ENCODE data around the gene SHLD2. TPM values are rescaled to one million over a fixed set of nuclear protein-coding genes. Genes with fewer than 3 reads are reported as not detected.
A peak's percentile ranks its signal among the peaks of the same experiment; 100 is the strongest.
"Not testable (repeated sequence)": the region's sequence is repeated elsewhere in the genome, so short reads cannot be mapped to it uniquely, and the experiment has no call there.

SHLD2 gene
- total RNA-seq, 6 experiments from 2014 or later = 22.5 to 33.2 (median 27.2) TPM

DNA sequence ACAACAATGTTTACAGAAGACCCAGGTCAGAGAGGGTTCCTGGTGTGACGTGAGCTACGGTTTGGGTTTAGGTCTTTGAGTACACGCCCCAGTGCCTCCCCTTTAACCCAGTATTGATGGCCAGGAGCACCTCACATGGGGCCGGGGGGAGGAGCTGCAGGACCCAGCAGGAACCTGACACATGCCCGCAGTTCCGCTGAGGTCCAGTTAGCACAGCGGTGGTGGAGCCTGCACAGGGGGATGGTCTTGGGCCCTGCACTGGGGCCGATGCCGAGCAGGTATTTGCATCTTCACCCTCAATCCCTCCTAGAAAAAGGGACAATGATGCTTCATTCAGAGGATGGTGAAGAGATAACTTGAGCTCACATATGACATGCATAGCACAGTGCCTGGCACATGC, 134.2 kb downstream of the SHLD2 start:
- H3K27ac ChIP-seq; H3K9me3 ChIP-seq; H3K36me3 ChIP-seq; intact Hi-C loops (cut with DNase I); ATAC-seq; DNase-seq; H3K4me3 ChIP-seq; H3K27me3 ChIP-seq; H3K4me1 ChIP-seq: not testable (repeated sequence)
- no CpG with 5 or more reads among the region's 9 CpGs for WGBS (ENCODE audit: insufficient coverage, low coverage, low lambda C conversion rate, missing lambda C conversion rate)

DNA sequence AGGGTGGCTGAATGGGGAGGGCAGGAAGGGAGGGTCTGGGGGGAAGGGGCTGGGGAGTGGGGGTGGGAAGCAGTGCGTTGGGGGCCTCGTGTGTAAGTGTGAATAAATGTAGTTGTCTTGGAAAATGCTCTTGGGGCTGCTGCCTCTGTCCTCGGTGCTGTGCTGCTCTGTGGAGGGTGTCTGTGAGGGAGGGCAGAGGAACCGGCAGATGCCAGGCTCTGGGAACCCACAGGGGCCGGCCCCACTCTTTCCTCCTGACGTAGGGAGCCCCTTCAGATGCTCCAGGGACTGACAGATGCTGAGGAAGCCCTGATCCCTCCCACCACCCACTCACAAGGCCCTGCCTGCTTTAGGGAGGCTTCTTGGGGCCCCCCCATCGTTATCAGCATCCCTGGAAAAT, 139.8 kb downstream of the SHLD2 start:
- H3K27me3 ChIP-seq; H3K4me1 ChIP-seq; H3K36me3 ChIP-seq; ATAC-seq; H3K27ac ChIP-seq; H3K9me3 ChIP-seq; DNase-seq; H3K4me3 ChIP-seq; intact Hi-C loops (cut with DNase I): not testable (repeated sequence)
- WGBS (ENCODE audit: insufficient coverage, low coverage, low lambda C conversion rate, missing lambda C conversion rate) = no CpG with 5 or more reads among the region's 7 CpGs

DNA sequence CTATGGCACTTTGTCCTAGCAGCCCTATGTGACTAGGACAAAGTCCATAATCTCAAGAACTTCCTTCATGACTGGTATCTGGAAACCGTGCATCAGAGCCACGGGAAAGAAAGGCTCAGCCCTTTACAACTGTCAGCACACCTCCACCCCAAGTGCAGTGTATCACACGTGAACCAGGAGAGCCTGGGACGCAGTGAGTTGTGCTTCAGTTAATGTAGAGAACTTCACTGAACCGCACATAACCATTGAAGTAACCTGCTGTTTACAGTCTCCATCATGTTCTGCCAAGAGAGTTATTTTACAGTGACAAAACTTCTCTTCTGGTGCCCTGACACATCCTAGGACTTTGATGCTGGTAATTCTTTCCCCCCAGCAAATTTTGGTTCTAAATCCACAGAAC, 142.2 kb downstream of the SHLD2 start:
- H3K4me1 ChIP-seq; H3K27me3 ChIP-seq; H3K4me3 ChIP-seq; H3K27ac ChIP-seq; DNase-seq; ATAC-seq; intact Hi-C loops (cut with DNase I); H3K9me3 ChIP-seq; H3K36me3 ChIP-seq: not testable (repeated sequence)
- WGBS (ENCODE audit: insufficient coverage, low coverage, low lambda C conversion rate, missing lambda C conversion rate) = 100% methylated on average over 1 of the region's 5 CpGs

DNA sequence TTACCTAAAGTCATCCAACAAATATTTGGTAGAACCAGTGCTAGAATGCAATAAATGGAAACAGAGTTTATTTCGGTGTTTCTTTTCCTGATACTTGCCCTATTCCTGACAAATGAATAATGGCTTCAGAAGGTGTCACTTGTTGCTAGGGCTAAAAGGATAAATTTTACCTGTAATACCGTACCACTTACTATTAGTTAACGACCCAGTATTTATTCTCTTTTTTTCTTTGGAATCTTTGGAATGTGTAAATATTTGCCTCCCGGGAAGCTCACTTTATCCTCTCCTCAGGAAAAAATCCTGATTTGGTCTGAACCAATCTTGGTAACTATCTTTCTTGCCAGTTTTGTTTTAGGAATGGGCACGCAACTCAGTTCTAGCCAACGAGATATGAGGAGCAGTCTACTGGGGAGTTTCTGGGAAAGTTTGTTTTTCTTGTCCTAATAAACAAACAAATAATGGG, 144.4 kb downstream of the SHLD2 start:
- DNase-seq; H3K36me3 ChIP-seq; H3K9me3 ChIP-seq; H3K27ac ChIP-seq; H3K4me1 ChIP-seq; intact Hi-C loops (cut with DNase I); H3K4me3 ChIP-seq; H3K27me3 ChIP-seq: not testable (repeated sequence)
- 28% methylated on average over 5 of the region's 6 CpGs for WGBS (ENCODE audit: insufficient coverage, low coverage, low lambda C conversion rate, missing lambda C conversion rate)
- peak; percentile 70 to 91 (median 82) for ATAC-seq

Other genes starting within 250 kb of the SHLD2 start
- gene MMRN2, start 137.6 kb upstream of the SHLD2 start, total RNA-seq = 10 to 100 TPM in 3 of 6 experiments, 1 to 10 TPM in 3; 6.2 to 11.8 (median 9.1) TPM
- gene SNCG, start 136.6 kb upstream of the SHLD2 start, total RNA-seq = 10 to 100 TPM in 2 of 6 experiments, 1 to 10 TPM in 4; 1.1 to 21.2 (median 2.2) TPM
- gene ADIRF, start 126.7 kb upstream of the SHLD2 start, total RNA-seq = 10 to 100 TPM; 11.1 to 77.6 (median 28.6) TPM
- gene FAM25A, start 74.9 kb upstream of the SHLD2 start, total RNA-seq = not detected
- gene GLUD1, start 363 bp upstream of the SHLD2 start, total RNA-seq = 100 to 1,000 TPM; 272 to 652 (median 433) TPM
- gene NUTM2A, start 130.2 kb downstream of the SHLD2 start, total RNA-seq = 1 to 10 TPM in 2 of 6 experiments, under 1 TPM in 3, not detected in 1; 0.21 to 1.5 (median 0.56) TPM